Ammon's horn (tissue), 1 donor: ENCODE measurements around the gene DNMT3A.
A peak's percentile ranks its signal among the peaks of the same experiment; 100 is the strongest.

Experiments used
- DNase-seq: peaks from one replicate; pipeline ENCODE4 v3.0.0-alpha.2; 2016; ENCODE audit warnings: low spot score

DNMT3A gene

DNA sequence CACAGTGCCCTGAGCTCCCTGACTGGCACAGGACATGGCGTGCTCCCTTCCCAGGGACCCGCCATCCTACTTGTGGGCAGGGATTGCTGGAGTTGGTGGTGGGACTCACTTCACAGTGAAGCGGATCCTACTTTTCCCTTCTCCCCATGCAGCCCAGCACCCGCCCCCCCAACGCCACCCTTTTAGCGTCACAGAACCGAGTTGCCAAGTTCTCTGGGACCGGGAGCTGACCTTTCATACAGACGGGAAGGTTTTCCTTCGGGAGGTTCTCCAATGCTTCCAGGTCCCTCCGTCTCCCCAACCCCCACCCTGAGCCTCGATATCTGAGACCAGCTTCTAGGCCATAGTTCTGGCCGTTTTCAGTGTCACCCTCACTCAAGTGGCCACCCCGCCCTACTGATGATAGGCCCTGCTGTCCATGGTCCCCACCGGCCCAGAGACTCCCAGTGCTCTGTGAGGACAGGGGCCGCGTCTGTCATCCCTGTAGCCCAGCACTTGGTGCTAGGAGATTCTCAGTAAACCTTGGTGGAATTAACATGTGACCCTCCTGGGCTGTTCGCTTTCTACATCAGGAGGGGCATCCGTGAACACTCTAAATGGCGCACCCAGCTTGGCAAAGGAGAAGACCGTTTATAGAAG is 1.6 kb upstream of the DNMT3A start:
- no peak for DNase-seq

DNA sequence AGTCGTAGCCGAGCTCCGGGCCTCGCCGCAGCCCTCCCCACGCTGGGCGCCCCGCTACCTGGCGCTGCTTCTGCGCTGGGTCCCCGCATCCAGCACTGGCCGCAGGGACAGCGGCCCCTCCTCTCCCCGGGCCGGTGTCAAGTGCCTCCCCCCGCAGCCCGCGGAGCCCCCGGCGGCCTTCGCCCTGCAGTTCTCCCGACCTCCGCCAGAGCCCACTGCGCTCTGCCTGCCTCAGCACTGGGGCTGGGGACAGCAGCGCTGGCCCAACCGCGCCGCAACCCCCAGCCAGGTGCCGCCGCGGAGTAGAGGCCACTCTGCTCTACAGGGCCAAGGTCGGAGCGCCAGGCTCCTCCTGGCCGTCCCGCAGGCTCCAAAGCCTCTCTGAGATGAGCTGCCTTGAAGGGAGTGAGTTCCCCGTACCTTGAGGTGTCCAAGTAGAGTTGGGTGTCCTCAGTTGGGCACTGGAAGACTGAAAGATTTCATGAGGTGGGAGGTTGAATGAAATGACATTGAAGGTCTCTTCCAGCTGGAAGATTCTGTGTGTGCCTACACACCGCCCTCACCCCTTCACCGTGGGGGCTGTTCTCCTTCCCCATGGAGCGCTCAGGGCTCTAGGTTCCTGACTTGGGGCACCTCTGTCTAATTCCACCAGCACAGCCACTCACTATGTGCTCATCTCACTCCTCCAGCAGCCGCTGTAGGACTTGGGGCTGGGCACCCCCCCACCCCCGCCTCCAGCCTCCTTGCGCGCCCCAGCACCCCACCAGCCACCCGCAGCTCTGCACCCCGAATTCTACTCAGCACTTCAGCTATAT is 854 bp upstream of the DNMT3A start:
- peak; percentile 89 for DNase-seq

DNA sequence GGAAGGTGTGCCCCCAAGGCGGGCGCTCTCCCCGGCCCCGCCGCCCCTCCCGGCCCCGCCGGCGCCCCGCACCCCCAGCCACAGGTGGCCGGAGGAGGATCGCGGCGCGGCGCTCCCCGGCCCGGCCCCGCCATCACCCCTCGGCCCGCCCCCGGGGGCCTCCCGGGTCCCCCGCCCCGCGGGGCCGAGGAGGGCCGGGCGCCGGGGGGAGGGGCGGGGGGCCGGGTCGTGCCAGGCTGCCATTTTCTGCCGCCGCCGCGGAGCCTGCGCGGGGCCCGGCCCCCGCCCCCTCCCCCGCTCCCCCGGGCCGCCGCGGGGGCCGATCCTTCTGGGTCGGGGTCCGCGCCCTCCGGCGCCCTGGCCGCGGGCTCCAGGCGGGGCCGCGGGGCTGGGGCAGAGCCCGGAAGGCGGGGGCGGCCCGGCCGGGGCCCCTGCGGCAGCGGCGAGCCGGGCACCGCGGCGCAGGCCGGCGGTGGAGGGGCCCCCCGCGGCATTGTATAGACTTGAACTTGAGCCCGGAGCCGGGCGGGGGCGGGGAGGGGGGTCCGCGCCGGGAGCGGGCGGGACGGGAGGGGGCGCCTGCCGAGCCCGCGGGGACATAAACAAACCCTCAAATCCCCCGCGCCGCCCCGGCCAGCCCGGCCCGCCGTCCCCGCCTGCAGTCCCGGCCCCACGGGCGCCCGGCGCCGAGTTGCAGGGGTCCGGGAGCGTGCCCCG is 556 bp downstream of the DNMT3A start:
- no peak for DNase-seq

DNA sequence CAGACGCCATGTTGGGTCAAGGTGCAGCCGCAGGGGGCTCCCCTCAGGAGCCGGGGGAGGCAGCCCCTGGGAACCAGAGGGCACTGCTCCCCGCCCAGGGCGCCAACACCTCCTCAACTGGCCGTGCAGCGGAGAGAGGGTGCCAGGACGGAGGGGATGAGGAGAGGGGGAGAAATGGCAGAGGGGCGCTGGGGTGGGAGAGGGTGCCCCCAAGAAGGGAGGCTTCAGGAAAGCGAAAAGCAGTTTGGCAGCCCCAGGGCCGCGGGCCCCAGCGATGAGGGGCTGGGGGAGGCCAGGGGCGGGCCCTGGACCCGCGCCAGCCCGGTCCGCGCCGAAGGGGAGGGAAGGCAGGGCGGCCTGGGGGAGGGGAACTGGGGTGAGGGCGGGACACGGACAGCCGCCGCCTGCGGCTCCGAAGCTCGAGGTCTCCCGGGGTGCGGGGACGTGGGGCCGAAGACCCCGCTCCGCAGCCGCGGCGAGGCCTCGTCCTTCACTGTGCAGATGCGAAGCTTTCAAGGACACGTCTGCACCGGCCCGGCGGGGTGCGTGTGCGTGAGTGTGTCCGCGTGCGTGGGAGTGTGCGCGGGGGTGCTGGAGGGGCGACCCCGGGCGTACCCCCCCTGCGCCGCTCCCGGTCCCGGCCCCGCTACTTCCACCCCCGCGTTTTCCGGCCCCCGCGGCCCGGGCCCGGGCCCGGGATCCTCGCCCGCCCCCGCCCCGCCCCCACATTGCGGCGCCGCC is 1.4 kb downstream of the DNMT3A start:
- no peak for DNase-seq

DNA sequence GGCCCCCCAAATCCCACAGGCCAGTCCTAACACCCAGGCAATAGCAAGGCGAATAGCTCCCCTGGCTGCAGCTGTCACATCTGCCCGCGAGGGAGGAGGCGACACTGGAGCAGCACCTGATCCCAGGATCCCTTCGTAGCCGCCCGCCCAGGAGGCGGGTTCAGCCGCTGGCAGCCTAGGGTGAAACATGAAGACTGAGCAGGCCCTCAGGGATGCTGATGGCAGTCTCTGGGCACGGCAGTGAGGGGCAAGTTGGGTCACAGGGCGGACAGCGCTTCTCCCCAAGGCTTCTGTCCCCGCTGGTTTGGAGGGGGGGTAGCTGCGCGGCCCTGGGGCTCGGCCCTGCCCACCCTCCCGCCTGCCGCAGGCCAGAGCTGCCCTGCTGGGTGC is 1.9 kb downstream of the DNMT3A start:
- no peak for DNase-seq

DNA sequence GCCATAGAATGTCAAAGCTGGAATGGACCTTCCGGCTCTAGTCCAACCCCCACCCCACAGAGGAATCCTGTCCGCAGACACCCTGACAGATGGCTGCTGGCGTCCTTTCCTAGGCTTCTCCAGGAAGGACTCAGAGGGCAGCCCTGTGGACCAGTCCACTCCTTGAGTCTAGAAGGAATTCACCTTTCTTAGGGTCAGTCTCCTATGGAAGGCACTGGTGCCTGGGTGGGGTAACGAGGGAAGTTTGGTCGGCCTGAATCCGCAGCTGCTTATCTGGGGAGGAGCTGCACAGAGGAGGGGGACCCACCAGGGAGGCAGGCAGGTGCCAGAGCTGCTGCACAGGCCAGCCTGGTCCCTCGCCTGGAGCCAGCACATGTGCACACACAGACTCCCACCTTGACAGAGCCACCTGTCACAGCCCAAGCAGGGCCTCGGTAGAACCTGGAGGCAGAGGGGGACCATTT is 2.5 kb downstream of the DNMT3A start:
- no peak for DNase-seq

DNA sequence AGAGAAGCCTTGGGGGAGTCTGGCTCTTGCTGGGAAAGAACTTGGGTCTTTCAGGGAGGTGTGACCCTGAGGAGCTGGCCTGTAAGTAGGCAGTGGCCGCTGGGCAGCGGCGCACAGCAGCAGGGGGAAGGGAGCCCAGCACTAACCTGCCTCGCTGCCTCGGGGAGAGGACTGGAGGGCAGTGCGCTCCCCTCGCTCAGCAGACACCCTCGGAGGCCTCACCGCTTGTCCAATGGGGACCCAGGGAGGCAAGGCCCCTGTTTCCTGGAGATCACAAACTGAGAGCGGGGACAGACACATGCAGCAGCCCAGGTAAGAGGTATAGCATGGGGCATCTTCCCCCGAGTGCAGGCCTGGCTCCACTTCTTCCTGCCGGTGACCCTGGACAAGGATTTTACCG is 3.3 kb downstream of the DNMT3A start:
- DNase-seq: no peak

DNA sequence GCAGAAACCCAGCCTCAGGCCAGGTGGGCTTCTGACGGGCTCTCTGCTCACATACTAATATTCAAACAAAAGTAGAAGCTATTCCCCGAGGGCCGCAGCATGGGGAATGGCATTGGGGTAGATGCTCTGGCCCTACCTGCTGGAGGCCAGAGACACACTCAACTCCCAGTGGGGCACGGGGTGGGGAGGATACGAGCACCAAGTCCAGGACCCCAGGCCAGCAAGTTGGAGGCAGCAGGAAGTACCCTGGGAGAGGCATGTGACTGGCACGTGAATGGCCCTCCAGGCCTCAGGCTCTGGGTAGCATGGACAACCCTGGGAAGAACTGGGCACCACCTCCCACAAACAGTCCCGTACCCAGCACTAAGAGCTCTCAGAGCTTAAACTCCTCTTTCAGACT is 3.8 kb downstream of the DNMT3A start:
- DNase-seq: no peak

DNA sequence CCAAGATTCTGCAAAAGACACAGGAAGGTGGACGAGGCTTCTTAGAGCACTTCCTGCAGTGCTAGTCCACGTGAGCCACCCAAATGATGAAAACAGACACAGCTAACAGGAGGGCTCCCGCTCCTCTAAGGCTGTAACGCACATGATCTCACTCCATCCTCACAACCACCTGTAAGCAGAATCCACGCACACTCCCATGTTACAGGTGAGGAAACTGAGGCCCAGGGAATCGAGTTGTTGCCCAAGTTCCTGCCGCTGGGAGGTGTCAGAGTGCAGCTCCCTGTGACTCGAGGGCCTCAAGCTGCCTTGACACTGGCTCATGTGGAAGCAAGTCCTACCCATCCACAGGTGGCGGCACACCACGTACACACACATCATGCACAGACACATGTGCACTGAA is 4.4 kb downstream of the DNMT3A start:
- DNase-seq: no peak

DNA sequence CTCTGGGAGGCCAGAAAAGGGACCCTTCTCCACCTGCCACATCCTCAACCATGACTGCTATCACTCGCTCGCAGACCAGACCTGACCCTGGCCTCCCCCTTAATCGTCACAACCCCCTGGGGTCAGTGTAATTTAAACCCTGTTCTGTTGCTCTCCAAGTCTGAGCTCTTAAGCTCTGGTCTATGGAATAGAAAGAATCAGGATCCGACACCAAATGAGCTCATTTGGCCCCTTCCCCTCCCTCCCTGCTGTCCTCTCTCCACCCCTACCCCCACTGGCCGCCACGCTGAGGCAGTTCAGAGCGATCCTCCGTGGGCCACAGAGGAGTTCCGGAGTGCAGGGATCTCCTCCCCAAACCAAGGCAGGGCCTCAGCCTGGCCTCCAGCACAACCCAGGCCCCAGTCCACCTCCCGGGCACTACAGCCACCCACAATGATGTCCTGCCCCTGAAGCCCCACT is 5.3 kb downstream of the DNMT3A start:
- DNase-seq: no peak

DNA sequence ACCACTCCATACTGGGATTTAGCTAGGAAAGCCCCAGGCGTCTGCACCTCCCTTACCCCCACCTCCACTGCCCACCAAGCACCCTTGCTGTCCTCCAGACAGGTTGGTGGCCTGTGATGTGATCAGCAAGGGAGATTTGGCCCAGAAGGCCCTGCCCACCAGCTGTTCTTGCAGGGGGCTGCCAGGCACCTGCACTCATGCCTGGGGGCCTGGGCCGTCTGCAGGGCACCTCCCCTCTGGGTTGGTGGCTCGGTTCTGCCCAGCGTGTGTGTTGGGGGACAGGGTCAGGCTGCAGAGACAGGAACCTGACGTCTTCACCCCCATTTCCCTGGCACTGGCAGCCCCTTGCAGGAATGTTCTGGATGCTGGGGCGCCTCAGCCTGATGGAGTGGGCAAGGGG is 5.8 kb downstream of the DNMT3A start:
- no peak for DNase-seq

DNA sequence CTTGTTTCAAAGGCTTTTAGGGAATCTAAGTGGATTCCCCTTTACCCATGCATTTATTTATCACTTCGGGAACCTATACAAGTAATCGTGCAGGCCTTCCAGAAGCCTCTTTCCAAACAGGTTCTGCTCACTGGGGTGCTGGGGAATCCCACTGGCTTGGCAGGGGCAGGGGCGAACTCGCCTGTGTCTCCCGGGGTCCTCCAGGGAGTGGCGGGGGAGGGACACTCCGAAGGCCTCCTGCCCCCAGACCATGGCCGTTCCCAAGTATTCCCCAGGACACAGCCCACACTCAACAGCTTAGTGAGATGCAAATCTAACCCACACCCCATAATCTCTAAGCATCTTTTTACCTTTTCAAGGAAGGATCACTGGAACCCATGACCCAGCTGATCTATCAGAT is 6.5 kb downstream of the DNMT3A start:
- DNase-seq: no peak

DNA sequence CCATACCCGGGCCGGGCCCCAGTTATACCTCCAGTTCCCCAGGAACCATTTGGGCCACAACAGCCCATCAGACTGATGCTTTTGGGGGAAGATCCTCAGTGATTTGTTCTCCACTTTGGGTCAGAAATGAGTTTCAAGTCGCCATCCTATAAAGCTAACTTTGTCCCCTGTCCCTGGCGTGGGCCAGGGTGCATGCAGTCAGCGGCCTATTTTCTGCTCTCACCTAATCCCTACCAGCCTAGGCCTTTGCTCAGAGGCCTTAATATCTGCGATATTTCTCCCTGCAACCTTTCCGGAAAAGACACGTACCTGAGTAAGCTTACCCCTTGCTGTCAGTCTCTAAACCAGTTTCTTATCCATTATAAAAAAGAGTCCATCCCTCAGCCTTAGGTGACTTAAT is 7.2 kb downstream of the DNMT3A start:
- DNase-seq: no peak

DNA sequence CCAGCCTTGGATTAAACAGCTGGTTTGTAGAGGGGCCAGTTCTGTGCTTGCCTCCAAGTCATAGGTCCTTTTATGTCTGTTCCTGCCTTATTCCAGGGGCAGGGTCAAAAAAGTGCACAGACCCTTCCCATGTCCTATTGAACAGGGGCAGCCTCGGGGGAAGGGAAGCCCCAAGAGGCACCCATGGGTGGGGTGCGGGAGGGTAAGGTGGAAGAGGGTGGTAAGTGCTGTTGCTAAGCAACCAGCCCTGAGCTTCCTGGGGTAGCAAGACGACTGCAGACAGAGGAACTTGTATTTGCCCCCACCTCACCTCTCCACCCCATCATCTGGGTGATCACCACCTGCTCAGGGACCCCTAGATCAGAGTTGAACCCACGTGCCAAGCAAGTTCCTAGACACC is 7.7 kb downstream of the DNMT3A start:
- no peak for DNase-seq

DNA sequence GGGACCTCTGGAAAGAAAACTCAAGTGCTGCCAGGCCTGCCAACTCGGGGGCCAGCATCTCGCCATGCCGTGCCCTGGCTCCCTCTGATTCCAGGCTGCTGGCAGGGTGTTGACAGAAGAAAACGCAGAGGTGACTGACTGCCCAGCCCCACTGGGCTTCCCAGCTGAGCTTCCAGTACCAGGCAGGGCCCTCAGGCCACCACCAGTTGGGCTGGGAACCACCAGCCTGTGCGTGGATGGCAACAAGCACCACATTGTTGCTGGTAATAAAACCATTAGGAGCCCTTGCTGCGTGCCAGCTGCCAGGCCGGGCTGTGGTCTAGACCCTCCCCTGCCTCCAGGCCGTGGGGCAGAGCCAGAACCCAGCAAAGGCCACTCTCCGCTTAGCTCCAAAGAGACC is 9.2 kb downstream of the DNMT3A start:
- peak; percentile 89 for DNase-seq

DNA sequence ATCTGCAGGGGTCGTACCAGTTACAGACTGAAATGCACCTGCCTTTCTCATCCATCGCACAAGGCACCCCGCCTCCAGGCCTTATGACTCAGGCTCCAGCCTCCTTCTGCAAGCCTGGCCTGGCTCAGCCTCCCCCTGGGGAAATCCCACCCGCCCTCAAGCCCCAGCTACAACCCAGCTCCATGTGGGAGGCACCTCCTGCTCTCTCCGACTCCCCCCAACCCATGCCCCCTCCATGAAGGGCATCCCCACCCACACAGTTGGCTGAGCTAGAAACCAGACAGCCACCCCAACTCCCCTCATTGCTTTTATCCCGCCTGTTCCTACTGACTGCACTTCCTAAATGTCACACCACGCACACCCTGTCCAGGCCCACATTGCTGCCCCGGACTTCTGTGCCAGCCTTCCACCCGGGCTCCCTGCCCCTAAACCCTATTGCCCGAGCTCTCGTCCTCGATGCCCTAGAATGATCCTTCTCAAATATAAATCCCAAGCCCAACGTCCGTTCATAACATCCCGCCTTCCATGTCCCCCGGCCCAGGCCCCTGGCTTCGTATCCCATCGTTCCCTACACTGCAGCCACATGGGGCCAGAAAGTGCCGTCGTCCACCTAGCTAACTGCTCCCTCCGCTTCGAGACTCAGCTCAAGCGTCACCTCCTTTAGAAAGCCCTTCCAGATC is 9.9 kb downstream of the DNMT3A start:
- no peak for DNase-seq

DNA sequence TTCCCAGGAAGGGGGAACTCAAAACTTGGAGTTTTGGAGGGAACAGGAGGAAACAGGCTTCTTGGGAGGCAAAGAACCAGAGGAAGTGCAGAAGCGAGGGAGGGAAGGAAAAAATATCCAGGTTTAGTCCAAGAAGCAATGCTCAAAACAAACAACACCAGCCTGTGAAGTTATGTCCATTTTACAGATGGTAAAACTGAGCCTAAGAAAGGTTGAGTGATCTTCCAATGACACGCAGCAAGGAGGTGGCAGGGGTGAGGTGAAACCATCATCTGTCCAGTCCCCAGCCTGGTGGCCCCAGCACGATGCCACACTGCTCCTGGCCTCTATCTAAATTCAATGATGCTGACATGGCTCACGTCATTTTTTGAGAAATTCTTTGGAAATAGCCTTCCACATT is 10.8 kb downstream of the DNMT3A start:
- DNase-seq: no peak

DNA sequence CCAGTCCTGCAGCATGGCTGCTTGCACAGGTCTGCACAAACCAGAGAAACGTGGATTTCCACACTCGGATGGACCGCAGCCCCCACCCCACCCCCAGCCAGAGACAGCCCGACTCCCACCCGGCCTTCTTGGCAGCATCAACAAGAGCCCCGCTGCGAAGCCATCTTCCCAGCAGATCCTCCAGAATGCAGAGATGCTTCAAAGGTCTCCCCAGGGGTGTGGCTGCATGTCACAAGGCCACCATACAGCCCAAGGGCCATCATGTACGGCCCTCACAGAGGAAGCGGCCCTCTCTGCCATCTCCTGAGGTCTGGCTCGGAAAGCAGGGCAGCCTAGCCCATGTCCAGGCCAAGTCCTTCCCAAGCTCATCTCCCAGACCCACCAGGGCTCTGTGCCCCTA is 11.5 kb downstream of the DNMT3A start:
- DNase-seq: no peak

DNA sequence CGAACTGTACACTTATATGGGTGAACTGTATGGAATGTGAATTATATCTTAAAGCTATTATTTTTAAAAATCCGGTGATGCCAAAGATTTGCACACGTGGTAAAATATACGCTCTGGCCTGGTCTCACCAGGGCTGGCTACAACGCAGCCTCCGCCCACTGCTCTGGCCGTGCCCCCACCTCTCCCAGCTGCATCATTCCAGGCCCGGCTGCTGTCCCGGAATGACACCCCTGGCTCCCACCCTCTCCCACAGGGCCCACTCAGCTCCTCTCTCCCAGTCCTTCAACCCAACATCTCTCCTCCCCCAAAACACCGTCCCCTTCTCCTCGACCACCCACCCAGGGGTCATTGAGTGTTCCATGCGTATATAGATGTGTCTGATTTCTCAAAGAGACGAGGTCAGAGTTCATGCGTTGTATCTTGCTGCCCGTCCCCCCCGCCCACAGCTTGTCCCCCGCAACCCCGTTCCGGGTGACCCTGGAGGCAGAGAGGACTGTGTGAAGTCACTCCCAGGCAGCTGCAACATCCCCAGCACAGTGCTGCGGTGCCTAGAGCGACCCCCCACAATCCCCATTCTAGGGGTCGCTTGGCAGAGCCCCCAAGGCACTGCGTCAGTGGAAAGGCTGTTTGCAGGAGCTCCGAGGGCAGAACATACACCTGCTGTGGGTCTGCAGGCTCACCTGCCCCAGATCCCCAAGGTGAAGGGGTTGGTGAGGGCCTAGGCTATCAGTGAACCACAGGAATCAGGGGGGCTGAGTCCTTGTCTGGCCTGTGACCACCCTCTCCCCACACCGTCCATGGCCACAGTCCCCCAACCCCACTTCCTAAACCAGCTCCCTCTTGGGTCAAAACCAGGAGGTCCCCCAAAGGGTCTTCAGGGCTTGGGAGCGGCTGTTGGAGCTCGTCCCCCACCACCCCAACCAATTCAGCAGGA is 13.3 kb downstream of the DNMT3A start:
- DNase-seq: no peak

DNA sequence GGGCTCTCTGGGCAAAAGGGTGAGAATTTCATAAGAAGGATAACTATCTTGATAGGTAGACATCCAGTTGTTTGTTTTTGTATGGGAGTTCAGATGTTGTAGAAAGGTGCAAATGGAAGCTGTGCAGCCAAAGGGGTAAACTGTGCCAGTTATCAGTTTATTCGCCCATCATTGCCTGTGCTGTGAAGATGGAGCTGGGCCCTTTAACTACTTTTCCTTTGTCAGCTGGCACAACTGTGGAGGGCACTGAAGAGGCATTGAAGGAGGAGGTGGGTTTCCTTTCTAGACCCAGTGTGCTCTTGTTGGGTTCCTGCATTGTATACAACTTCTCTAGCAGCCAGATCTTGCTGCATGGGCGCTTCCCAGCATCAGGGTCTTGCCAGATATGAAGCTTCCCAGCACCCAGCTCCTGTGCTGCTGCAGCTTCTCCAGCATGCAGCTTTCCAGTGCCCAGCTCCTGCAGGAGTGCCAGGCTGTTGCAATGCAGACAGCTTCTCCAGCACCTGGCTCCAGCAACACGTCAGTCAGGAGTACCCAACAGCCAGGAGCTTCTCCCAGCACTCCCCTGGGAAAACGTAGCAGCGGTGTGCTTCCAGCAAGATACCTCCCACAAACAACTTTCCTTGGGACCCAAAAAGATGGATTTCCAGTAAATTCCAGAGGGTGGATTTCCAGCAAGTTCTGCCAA is 15.3 kb downstream of the DNMT3A start:
- DNase-seq: no peak
